Kidney capillary endothelial cell (primary cell): ENCODE results near the gene DHCR7.
"Not testable (repeated sequence)": the region's sequence is repeated elsewhere in the genome, so short reads cannot be mapped to it uniquely, and the experiment has no call there.

Experiments
- DNase-seq: peaks from one replicate; pipeline ENCODE4 v3.0.0-alpha.2; 2018; ENCODE audit warnings: low spot score

DHCR7 gene

GRCh38 chr11:71437879-71438278 is 10.3 kb downstream of the DHCR7 start:
- no peak for DNase-seq

DNA sequence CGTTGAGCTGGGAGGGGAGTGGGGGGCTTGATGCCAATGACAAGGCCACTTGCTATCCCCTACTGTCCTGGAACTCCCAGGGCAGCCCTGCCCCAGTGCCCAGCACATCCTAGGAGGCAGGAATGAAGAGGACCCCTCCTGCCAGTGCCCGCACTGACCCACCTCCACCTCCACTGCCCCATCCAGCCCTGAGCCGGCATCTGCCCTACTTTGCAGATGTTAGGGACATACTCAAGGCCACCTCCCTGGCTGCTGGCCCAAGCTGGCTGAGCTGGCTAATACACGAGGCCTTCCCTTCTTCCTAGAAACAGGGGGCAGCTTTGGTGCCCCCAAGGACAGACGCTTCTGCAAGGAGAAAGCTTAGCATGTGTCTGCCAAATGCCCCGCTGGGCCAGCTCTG is 10.8 kb downstream of the DHCR7 start:
- no peak for DNase-seq

GRCh38 chr11:71436861-71437260 is 11.3 kb downstream of the DHCR7 start:
- DNase-seq = no peak

DNA sequence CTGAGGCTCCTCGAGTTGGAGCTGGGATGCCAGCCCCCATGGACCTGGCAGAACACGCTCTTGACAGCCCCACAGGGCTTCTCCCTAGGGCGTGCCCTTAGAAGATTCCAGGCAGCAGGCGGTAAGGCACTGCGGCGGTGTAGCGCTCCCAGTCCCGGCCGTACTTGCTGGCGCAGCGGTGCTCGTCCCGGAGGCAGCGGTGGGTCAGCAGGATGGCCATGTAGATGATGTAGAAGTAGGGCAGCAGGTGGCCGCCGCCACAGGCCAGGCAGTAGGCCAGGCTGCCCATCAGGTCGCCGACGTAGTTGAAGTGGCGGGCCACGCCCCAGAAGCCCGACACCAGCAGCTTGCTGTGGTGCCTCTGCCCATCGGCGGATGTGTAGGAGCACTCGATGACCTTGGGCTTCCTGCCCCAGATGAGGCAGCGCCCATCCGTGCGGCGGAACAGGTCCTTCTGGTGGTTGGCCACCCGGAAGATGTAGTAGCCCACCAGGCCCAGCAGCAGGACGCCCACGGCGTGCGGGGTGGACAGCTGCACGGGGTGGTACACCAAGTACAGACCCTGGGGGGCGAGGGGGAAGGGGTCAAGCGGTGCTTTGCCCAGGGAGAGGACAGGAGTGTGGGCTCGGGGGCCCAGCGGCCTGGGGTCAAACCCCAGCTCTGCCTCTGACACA is 12.8 kb downstream of the DHCR7 start:
- DNase-seq = no peak

DNA sequence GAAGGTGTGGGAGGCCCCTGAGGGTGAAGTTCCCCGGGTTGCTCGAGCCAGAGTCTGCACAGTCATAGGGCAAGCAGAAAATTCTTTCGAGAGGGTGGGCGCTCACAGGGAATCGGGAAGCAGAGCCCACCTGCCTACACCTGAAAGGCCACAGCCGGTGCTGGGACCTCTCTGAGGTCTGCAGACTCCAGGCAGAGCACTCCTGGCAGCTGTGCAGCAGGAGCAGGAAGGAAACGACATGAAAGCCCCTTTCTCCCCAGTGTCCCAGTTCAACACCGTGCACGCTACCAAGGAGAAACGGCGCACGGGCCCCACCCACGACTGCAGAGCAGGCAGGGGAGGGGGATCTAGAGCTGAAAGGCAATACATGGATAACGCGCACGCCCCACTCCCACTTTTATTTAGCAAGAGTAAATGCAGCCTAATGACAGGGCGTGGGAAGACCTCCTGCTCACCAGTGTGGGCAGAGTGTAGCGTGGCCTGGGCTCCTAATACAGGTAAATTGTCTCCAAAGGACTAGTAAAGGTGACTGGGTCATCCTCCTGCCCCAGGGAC is 13.5 kb downstream of the DHCR7 start:
- DNase-seq = no peak

DNA sequence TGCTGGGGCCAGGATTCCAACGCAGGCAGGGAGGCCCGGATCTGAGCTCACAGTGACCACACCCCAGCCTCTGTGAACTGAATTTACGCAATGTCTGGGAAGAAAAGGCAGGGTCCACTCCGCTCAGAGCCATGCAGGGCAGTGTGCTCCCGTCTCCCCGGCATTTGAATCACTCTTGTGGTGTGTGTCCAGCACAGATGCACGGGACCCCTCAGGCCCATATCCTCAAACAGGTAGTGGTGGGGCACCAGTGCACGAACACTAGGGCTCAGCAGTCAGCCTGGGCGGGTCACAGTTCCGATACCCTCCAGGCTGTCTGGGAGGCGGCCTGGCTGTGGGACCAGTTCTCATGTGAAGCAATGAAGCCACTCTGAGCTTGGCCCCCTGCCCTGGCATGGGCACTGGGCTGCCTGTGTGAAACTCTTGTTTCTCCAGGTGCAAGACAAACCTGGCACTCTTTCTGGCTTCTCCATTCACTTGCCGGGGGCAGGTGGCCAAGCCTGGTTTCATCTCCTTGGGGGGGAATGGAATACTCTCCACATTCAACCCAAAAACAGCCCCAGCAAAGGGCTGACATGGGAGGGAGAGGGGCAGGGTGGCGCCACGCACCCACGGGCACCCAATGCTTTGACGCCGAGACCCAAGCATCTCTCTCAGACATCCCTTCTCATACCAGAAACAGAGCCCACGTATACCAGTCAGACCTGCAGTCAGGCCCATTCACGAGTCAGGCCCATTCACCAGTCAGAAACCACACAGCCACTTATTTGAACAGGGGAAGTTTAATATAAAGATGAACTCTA is 14.3 kb downstream of the DHCR7 start:
- DNase-seq = no peak

GRCh38 chr11:71432761-71433647 is 15.2 kb downstream of the DHCR7 start:
- DNase-seq = no peak

DNA sequence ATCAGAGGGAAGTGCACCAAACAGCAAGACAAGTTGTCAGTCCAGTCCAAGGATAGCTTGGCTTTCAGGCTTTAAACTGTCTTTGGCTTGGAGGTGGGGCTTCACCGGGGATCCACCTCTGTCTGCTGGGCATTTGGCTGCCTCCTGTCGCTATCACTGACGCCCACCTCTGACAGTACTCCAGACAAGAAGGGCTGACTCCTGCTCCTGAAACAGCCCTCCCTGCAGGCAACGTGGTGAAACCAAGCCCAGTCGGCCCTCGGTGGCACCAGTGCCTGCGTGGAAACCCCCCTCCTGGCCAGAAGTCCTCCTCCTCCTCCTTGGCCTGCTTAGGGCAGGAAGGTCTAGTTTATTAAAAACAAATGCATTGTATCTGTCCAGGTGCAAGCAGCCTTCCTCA is 16.9 kb downstream of the DHCR7 start:
- DNase-seq = no peak

DNA sequence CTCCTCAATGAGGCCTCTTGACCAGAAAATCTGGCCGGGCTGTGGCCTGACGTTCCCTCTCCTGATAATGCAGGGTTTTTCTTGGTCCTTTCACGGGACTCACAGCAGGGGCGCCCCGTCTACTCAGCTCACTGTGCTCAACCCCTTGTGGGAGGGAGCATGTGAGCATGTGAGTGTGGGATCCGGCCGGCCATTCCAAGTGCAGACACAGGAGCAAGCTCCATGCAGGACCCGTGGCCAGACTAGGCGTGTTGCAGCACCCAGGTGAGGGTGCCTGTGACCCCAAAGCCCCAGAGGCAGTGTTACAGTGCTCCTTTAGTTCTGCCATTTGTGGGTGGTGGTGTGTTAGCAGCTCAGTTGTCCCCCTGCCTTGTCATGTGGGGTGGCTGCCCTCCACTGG is 18.0 kb downstream of the DHCR7 start:
- no peak for DNase-seq

GRCh38 chr11:71429701-71430100 is 18.5 kb downstream of the DHCR7 start:
- DNase-seq = no peak

DNA sequence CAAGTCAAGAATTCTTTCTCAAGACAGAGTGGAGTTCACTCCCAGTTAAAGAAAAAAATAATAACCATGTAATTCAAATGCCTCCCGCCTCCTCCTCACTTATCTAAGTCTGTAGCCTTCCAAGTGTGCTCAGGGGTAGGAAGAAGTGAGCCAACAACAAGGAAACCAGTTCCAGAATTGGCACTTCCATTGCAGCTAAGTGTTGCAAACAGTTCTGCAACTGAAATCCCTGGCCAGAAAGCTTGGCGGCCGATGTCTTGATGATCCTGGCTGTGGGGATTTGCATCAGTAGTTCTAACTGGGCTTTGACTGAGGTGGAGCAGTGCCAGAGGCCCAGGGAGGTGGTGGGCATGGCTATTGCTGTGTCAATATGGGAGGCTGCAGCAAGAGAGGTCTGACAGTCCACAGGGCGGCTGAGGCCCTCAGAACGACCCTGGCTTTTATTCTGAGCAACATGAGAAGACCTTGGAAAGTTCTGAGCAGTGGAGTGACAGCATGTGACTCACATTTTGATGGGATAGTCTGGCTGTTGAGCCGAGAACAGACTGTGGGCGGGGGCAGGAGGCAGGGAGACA is 19.2 kb downstream of the DHCR7 start:
- DNase-seq = no peak

DNA sequence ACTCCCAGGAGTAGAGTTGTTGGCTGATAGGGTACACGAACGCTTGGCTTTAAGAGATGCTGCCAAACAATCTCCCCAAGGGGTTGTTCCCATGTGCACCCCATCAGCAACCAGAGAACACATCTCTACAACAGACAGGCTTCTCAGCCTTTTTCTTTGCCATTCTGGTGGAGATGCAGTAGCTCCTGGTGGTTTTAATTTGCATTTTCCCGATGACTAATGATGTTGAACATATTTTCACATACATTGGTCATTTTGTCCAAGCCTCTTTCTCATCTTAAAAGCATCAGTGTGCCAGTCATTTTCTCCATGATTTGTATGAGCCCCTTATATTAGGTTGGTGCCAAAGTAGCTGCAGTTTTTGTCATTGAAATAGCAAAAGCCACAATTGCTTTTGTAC is 21.8 kb downstream of the DHCR7 start:
- DNase-seq = no peak

DNA sequence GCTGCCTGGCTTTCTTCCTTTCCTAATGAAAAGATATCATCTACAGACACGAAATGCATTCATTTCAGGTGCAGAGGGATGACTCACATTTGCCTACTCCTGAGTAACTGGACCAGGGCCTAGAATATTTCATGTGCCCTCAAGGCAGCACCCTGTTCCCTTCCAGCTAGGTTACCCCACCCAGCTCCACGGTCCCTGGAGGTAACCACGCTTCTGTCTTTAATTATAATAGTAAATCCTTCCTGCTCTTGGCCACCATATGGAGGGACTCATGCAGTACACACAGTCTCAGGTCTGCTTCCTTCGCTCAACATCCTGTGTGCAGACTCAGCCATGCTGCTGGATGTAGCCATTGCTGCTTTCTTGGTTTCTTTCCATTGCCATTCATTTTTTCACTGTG is 22.3 kb downstream of the DHCR7 start:
- no peak for DNase-seq

- no peak for DNase-seq
Observed at GRCh38 chr11:71425409-71425808, 22.8 kb downstream of the DHCR7 start.

GRCh38 chr11:71423181-71423790 is 24.9 kb downstream of the DHCR7 start:
- no peak for DNase-seq

DNA sequence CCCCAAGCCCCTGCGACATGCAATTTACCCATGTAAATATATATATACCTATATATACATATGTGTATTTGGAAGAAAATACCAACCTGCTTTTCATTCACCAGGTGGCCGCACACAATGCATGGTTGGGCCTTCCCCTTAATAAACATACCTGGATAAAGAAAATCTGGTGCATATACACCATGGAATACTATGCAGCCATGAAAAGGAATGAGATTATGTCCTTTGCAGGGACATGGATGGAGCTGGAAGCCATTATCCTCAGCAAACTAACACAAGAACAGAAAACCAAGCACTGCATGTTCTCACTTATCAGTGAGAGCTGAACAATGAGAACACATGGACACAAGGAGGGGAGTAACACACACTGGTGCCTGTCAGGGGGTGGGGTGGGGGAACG is 25.9 kb downstream of the DHCR7 start:
- not testable (repeated sequence) for DNase-seq

GRCh38 chr11:71421392-71421950 is 26.7 kb downstream of the DHCR7 start:
- no peak for DNase-seq

DNA sequence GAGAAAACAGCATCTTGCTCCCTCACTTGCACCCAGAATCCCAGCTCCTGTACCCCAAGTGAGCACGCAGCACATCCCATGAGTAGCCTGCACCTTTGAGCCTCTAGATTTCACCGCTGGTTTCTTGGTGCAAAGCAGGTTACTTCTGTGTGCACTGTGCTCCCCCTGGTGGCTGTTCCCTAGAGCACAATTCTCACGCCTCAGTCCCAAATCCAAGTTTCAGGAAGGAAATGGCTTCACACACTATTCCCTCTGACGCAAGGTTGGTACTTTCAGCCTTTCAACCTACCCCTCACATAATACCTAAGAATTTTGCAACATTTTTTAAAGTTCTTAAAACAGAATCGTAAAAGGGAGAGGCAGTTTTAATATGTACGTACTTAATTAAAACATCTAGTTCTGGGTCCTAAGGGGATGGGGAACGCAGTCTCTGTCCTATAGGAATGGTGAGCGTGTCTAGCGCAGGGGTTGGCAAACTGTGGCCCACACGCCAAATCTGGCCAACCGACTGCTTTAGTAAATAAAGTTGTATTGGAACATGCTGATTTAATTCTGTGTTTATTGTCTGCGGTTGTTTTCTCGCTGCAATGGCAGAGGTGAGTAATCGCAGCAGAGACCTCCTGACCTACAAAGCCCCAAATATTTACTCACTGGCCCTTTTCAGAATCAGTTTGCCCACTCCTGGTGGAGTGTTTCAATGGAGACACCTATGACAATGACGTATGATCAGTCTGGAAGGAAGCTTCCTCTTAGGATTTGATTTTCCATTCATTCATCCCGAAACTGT is 27.5 kb downstream of the DHCR7 start:
- DNase-seq = peak; percentile 15

DNA sequence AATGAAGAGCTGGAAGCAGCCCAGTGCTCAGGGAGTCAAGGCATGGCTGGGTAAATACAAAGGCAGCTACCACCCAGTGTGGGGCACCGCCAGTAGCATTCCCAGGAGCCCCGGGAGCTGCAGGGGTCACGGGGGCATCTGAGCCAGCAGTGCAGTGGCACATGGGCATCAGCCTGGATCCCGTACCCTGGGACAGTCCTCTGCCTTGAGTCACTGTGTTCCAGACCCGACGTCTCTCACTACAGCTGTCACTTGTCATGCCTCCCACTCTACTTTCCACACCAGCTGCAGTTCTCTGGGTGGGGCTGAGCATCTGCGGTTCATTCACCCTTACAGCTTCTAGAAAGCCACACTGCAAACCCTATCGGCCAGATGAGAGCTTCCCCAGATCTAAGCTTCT is 29.6 kb downstream of the DHCR7 start:
- no peak for DNase-seq

- no peak for DNase-seq
Observed at GRCh38 chr11:71414645-71415044, 33.5 kb downstream of the DHCR7 start.
